HK-2 (cell line): Measurements from ENCODE around the gene DHX58.

Experiments
- DNase-seq: peaks from one replicate; pipeline ENCODE4 v3.0.0-alpha.2; 2018; ENCODE audit not compliant: unreplicated experiment

Gene DHX58

DNA sequence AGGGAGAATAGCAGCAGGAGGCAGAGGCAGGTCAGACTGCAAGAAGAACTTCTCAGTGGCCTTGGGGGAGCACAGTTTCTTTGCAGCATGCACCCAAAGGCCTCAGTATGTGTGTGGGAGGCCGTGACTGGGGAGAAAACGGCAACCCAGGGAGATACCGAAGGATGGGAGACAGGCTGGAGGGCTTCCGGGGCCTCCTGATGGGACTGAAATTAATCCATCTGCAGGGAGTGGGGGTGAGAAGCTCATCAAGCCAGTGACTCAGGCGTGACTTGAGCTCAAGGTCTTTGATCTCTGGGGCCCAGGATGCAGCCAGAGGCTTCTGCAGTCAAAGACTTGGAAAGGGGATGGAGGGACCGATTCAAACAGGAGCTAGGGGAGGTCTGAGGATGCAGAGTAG lies 57.0 kb downstream of the DHX58 start:
- DNase-seq, result no peak

GRCh38 chr17:42055027-42055426 lies 57.5 kb downstream of the DHX58 start:
- DNase-seq, result no peak

GRCh38 chr17:42053731-42054500 lies 58.6 kb downstream of the DHX58 start:
- no peak for DNase-seq

DNA sequence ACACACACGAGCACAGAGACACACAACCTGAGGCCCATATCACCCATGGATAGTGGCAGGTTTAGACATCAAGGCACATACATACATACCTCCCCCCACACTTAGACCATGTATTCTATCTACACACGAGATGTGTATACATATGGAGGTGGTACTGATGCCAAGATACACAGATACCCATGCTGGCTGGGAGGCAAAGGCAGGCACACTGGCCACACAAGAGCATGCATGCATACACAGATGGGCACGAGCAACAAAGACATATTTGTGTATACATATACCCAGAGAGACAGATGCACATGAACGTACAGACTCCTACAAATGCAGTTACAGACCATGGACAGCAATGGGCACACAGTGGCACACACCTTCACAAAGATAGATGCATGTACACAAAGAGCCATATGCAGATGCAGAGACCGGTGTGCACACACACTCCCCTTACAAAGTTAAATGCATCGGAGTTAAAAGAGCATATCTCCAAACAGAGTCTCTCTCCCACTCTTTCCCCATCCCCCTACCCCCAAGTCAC lies 60.1 kb downstream of the DHX58 start:
- DNase-seq, result no peak

- no peak for DNase-seq
These were observed 60.9 kb downstream of the DHX58 start for GRCh38 chr17:42051645-42052044.
